Body of pancreas (tissue), 4 donors: ENCODE data around the gene DCAF16.

ENCODE experiments used
- POLR2A ChIP-seq, 3 donors: fragments of 450-650 bp; IDR thresholded peaks; one replicate each; pipeline ENCODE4 v1.6.1; 2016; ENCODE audit warnings: antibody characterized with exemption in 3 of 3, mild to moderate bottlenecking in 2 of 3
- TF ChIP-seq, protein P1 (sequence below), 7 experiments: fragments of 450-650 bp in 4 of 7; fragments of 200-600 bp in 3 of 7; sonication (generic) in 3 of 7; IDR thresholded peaks; one replicate each; pipeline ENCODE4 v1.5.1; 2016 to 2019; ENCODE audit warnings: antibody characterized with exemption in 7 of 7

DNA sequence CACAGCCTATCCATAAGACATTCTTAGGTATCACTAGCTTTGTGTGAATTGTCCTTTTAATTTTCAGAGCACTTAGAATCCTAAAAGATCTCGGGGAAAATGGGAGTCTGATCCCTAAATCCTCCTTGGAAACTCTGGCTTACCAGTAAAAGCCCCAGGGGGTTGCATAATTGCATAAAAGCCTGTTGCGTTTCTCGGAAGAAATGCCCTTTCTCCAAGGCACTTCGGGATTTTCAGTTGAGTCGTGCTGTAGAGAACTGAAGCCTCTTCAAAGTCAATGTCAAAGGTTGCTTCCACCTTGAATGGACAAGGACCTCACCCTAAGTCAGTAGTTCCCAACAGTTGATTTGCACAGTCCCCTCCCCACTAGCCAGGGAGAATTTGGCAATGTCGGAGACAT, 49.9 kb downstream of the DCAF16 start:
- TF ChIP-seq, protein P1, sequence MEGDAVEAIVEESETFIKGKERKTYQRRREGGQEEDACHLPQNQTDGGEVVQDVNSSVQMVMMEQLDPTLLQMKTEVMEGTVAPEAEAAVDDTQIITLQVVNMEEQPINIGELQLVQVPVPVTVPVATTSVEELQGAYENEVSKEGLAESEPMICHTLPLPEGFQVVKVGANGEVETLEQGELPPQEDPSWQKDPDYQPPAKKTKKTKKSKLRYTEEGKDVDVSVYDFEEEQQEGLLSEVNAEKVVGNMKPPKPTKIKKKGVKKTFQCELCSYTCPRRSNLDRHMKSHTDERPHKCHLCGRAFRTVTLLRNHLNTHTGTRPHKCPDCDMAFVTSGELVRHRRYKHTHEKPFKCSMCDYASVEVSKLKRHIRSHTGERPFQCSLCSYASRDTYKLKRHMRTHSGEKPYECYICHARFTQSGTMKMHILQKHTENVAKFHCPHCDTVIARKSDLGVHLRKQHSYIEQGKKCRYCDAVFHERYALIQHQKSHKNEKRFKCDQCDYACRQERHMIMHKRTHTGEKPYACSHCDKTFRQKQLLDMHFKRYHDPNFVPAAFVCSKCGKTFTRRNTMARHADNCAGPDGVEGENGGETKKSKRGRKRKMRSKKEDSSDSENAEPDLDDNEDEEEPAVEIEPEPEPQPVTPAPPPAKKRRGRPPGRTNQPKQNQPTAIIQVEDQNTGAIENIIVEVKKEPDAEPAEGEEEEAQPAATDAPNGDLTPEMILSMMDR (IDR thresholded peaks at IDR 0.05), result no peak
- TF ChIP-seq POLR2A (IDR thresholded peaks at IDR 0.05), result no peak
